Testis (tissue), 2 donors: ENCODE results near the gene CEBPE.

ENCODE experiments used
- CTCF ChIP-seq, 3 experiments: fragments of 450-650 bp in 2 of 3; fragments of 200-600 bp in 1 of 3; sonication (generic) in 1 of 3; IDR thresholded peaks; one replicate each; pipeline ENCODE4 v1.5.1; 2016 to 2019; ENCODE audit warnings: antibody characterized with exemption in 3 of 3, mild to moderate bottlenecking in 2 of 3, moderate library complexity in 1 of 3
- POLR2A ChIP-seq: fragments of 450-650 bp; IDR thresholded peaks from one replicate; pipeline ENCODE4 v1.6.1; 2017; ENCODE audit warnings: antibody characterized with exemption, mild to moderate bottlenecking, moderate library complexity

- TF ChIP-seq CTCF (IDR thresholded peaks at IDR 0.05) (no peak), POLR2A (no peak)
These were observed 7.0 kb upstream of the CEBPE start for GRCh38 chr14:23125933-23126524.
